VCaP (cell line): ENCODE data around the gene PIEZO2.

ENCODE experiments used
- H3K27ac ChIP-seq: fragments of 450-650 bp; 2 replicates; pipeline ENCODE4 v1.5.1; 2017
- TF ChIP-seq, protein P1 (sequence below): fragments of 450-650 bp; conservative IDR thresholded peaks from 2 replicates; pipeline ENCODE4 v1.5.1; 2017; ENCODE audit warnings: mild to moderate bottlenecking, moderate library complexity

Gene PIEZO2

DNA sequence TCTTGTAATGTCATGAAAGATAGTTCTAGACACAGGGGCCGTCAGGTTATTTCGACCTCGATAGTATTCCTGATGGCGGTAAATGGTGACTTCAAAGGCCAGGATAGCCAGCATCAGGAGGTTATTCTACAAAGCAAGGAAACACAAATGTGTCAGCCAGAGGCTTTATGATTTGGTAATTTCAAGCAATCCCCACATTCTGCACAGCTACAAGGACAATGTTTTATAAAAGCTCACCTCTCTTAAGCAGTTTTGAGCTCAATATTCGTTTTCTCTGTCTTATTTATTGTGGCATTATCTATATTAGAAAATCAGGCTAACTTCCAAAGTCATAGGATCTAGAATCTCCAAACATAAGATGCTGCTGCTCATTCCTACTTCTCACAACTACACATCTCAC lies 388.4 kb downstream of the PIEZO2 start:
- TF ChIP-seq, protein P1, sequence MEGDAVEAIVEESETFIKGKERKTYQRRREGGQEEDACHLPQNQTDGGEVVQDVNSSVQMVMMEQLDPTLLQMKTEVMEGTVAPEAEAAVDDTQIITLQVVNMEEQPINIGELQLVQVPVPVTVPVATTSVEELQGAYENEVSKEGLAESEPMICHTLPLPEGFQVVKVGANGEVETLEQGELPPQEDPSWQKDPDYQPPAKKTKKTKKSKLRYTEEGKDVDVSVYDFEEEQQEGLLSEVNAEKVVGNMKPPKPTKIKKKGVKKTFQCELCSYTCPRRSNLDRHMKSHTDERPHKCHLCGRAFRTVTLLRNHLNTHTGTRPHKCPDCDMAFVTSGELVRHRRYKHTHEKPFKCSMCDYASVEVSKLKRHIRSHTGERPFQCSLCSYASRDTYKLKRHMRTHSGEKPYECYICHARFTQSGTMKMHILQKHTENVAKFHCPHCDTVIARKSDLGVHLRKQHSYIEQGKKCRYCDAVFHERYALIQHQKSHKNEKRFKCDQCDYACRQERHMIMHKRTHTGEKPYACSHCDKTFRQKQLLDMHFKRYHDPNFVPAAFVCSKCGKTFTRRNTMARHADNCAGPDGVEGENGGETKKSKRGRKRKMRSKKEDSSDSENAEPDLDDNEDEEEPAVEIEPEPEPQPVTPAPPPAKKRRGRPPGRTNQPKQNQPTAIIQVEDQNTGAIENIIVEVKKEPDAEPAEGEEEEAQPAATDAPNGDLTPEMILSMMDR = no peak

GRCh38 chr18:10759241-10759640 lies 390.1 kb downstream of the PIEZO2 start:
- H3K27ac ChIP-seq = no peak overlapping the region
- TF ChIP-seq, protein P1 = no peak

More for the DNA sequence above, 388.4 kb downstream of the PIEZO2 start:
- H3K27ac ChIP-seq = no peak overlapping the region

- no peak overlapping the region for H3K27ac ChIP-seq
- TF ChIP-seq, protein P1 = no peak
Observed at GRCh38 chr18:10757946-10758345, 391.4 kb downstream of the PIEZO2 start.

DNA sequence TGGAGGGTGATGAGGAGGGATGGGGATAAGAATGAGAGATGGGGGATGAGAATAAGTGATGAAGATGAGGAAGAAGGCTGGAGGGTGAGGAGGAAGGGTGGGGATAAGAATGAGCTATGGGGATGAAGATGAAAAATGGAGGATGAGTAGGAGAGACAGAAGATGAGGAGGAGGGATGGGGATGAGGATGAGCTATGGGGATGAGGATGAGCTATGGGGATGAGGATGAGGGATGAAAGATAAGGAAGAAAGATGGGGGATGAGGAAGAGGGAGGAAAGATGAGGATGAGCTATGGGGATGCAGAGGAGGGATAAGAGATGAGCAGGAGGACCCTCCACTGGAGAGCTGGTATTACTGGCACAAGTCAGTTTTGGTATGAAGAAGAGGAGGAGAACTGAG lies 392.0 kb downstream of the PIEZO2 start:
- TF ChIP-seq, protein P1 = no peak
- no peak overlapping the region for H3K27ac ChIP-seq

DNA sequence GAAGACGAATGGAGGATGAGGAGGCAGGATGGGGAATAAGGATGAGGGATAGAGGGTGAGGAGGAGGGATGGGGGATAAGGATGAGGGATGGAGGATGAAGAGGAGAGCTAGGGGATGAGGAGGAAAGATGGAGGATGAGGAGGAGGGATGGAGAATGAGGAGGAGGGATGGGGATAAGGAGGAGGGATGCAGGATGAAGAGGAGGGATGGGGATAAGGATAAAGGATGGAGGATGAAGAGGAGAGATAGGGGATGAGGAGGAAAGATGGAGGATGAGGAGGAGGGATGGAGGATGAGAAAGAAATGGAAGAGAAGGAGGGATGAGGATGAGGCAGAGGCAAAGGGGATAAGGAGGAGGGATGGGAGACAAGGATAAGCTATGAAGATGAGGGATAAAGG lies 393.5 kb downstream of the PIEZO2 start:
- TF ChIP-seq, protein P1 = no peak
- H3K27ac ChIP-seq = no peak overlapping the region

DNA sequence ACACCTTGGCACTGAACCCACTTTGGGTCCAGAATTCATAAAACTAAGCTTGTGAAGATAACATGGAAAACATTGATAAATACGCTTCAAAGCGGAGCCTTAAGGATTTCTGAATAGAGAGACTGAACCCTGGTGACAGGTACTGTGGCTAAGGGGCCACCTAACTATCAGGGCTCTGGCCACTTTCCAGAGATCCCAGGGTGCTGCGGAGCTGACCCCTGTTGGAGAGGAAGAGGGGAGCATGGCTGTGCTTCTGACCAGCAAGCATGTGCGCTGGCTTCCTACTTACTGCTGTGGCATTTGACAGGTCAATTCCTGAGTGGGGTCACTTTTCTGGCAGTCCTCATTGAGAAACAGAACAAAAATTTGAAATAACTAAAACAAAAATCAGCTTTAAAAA lies 395.2 kb downstream of the PIEZO2 start:
- TF ChIP-seq, protein P1 = no peak
- H3K27ac ChIP-seq = no peak overlapping the region

- no peak overlapping the region for H3K27ac ChIP-seq
- TF ChIP-seq, protein P1 = no peak
Observed at GRCh38 chr18:10752382-10752781, 397.0 kb downstream of the PIEZO2 start.

- TF ChIP-seq, protein P1 = no peak
Observed at GRCh38 chr18:10751653-10752052, 397.7 kb downstream of the PIEZO2 start.

More at GRCh38 chr18:10751653-10752052, 397.7 kb downstream of the PIEZO2 start:
- no peak overlapping the region for H3K27ac ChIP-seq
